Measurements from ENCODE around the gene CEP164. TPM values are rescaled to one million over a fixed set of nuclear protein-coding genes. Genes with fewer than 3 reads are reported as not detected.
A peak's percentile ranks its signal among the peaks of the same experiment; 100 is the strongest.

The CEP164 gene
- total RNA-seq, 1 donor from 2014 or later: 28.6 TPM

- Mint-ChIP-seq H3K9me3 (ENCODE audit: unreplicated experiment) (no peaks in the 10 kb centered on the region), H3K36me3 (ENCODE audit: low read depth, unreplicated experiment) (no peaks in the 10 kb centered on the region), H3K4me1 (ENCODE audit: unreplicated experiment) (peaks cover 2% of the 10 kb centered on the region), H3K27ac (ENCODE audit: unreplicated experiment) (no peak overlapping the region), H3K27me3 (ENCODE audit: unreplicated experiment) (peaks cover 4% of the 10 kb centered on the region), H3K4me3 (ENCODE audit: unreplicated experiment) (no peak overlapping the region)
- DNase-seq (ENCODE audit: low spot score): no peak
- TF ChIP-seq CTCF (IDR thresholded peaks at IDR 0.05; ENCODE audit: unreplicated experiment): no peak
Observed at GRCh38 chr11:117425679-117426296, 98.1 kb downstream of the CEP164 start.

- Mint-ChIP-seq H3K27me3 (ENCODE audit: unreplicated experiment) (peaks cover 4% of the 10 kb centered on the region), H3K36me3 (ENCODE audit: low read depth, unreplicated experiment) (no peaks in the 10 kb centered on the region), H3K4me1 (ENCODE audit: unreplicated experiment) (peaks cover 2% of the 10 kb centered on the region), H3K9me3 (ENCODE audit: unreplicated experiment) (no peaks in the 10 kb centered on the region), H3K4me3 (ENCODE audit: unreplicated experiment) (no peak overlapping the region), H3K27ac (ENCODE audit: unreplicated experiment) (no peak overlapping the region)
- peak; percentile 87 for DNase-seq (ENCODE audit: low spot score)
- TF ChIP-seq CTCF (IDR thresholded peaks at IDR 0.05; ENCODE audit: unreplicated experiment): peak; percentile 96
Observed at GRCh38 chr11:117426297-117426685, 98.6 kb downstream of the CEP164 start.

GRCh38 chr11:117426941-117427340 is 99.3 kb downstream of the CEP164 start:
- Mint-ChIP-seq H3K27me3 (ENCODE audit: unreplicated experiment) (peaks cover 4% of the 10 kb centered on the region), H3K9me3 (ENCODE audit: unreplicated experiment) (no peaks in the 10 kb centered on the region), H3K27ac (ENCODE audit: unreplicated experiment) (no peak overlapping the region), H3K36me3 (ENCODE audit: low read depth, unreplicated experiment) (no peaks in the 10 kb centered on the region), H3K4me1 (ENCODE audit: unreplicated experiment) (peaks cover 2% of the 10 kb centered on the region), H3K4me3 (ENCODE audit: unreplicated experiment) (no peak overlapping the region)
- DNase-seq (ENCODE audit: low spot score): no peak
- no peak for TF ChIP-seq CTCF (IDR thresholded peaks at IDR 0.05; ENCODE audit: unreplicated experiment)

- Mint-ChIP-seq H3K27ac (ENCODE audit: unreplicated experiment) (no peak overlapping the region), H3K4me3 (ENCODE audit: unreplicated experiment) (no peak overlapping the region), H3K9me3 (ENCODE audit: unreplicated experiment) (no peaks in the 10 kb centered on the region), H3K36me3 (ENCODE audit: low read depth, unreplicated experiment) (no peaks in the 10 kb centered on the region), H3K27me3 (ENCODE audit: unreplicated experiment) (peaks cover 4% of the 10 kb centered on the region), H3K4me1 (ENCODE audit: unreplicated experiment) (peaks cover 2% of the 10 kb centered on the region)
- no peak for DNase-seq (ENCODE audit: low spot score)
- TF ChIP-seq CTCF (IDR thresholded peaks at IDR 0.05; ENCODE audit: unreplicated experiment): no peak
Observed at GRCh38 chr11:117427356-117427874, 99.8 kb downstream of the CEP164 start.

- Mint-ChIP-seq H3K4me1 (ENCODE audit: unreplicated experiment) (peaks cover 2% of the 10 kb centered on the region), H3K9me3 (ENCODE audit: unreplicated experiment) (no peaks in the 10 kb centered on the region), H3K27me3 (ENCODE audit: unreplicated experiment) (peaks cover 4% of the 10 kb centered on the region), H3K4me3 (ENCODE audit: unreplicated experiment) (no peak overlapping the region), H3K36me3 (ENCODE audit: low read depth, unreplicated experiment) (no peaks in the 10 kb centered on the region), H3K27ac (ENCODE audit: unreplicated experiment) (no peak overlapping the region)
- TF ChIP-seq CTCF (IDR thresholded peaks at IDR 0.05; ENCODE audit: unreplicated experiment): no peak
- DNase-seq (ENCODE audit: low spot score): no peak
Observed at GRCh38 chr11:117428186-117428855, 100.7 kb downstream of the CEP164 start.
